GM19025 (cell line): Measurements from ENCODE around the gene IGSF23.

ENCODE experiments used
- ATAC-seq: cut with Tn5 transposase; IDR thresholded peaks from one replicate; pipeline ENCODE4 v1.9.1; 2021; ENCODE audit warnings: mild to moderate bottlenecking, low read depth, moderate library complexity; ENCODE audit not compliant: unreplicated experiment

The IGSF23 gene

DNA sequence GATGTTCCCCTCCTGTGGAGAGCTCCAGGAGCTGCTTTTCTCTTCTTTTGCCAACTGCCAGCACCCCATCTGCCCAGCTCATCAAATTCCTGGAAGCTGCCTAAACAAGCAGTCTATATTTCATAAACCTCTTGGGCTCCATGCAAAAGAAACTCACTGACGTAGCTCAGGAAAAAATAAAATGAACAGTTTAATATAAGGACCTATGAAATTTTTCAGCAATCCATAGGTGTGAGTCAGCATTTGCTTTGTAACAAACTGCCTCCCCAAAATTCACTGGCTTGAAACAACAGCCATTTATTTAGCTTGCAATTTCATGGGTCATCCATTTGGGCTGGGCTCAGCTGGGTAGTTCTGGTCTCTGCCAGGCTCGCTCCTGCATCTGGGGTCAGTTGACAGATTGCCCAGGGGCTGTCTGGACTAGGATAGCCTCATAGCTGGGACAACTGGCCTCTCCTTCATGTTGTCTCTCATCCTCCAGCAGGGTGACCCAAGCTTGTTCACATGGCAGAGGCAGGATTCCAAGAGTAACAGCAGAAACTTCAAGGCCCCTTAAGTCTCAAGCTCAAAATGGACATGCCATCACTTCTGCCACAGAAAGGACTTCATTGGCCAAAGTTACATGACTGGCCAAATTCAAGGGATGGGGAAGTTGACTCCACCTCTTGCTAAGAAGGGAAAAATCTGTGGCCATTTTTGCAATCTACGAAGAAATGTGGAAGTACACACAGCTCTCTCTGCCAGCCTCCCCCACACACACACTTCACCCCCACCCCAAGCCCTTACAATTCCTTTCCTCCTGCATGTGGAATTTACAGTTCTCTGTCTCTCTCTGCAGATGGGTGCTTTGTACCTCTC, 22.4 kb downstream of the IGSF23 start:
- no peak for ATAC-seq

- ATAC-seq: no peak
These were observed 23.4 kb downstream of the IGSF23 start for GRCh38 chr19:44636439-44637389.

- no peak for ATAC-seq
These were observed 24.0 kb downstream of the IGSF23 start for GRCh38 chr19:44637390-44637764.

- no peak for ATAC-seq
These were observed 27.2 kb downstream of the IGSF23 start for GRCh38 chr19:44640518-44640917.

DNA sequence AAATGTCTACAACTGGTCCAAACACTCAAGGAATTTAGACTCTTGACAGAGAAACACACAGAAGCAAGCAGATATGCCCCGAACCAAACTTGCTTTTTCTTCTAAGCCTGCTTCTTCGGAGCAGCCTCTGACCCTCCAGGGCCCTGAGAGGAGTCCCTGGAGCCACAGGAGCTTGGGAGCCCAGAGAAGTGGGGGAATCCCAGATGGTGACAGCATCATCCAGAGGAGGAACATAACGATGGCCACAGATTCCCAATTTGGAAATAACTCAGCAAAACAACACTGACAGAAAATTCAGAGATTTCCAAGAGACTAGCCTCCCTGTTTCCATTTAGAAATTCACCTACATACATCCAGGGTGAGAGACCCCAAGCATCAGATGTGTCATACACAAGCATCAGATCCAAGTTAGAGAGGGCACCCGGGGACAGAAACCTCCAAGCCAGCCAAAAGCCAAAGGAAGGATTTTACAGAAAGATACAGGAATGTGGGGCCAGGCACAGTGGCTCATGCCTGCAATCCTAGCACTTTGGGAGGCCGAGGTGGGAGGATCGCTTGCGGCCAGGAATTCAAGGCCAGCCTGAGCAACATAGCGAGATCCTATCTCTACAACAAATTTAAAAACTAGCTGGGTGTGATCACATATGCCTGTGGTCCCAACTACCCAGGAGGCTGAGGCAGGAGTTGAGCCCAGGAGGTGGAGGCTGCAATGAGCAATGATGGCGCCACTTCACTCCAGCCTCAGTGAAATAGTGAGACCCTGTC, 28.3 kb downstream of the IGSF23 start:
- no peak for ATAC-seq

GRCh38 chr19:44642377-44642776, 29.0 kb downstream of the IGSF23 start:
- no peak for ATAC-seq

DNA sequence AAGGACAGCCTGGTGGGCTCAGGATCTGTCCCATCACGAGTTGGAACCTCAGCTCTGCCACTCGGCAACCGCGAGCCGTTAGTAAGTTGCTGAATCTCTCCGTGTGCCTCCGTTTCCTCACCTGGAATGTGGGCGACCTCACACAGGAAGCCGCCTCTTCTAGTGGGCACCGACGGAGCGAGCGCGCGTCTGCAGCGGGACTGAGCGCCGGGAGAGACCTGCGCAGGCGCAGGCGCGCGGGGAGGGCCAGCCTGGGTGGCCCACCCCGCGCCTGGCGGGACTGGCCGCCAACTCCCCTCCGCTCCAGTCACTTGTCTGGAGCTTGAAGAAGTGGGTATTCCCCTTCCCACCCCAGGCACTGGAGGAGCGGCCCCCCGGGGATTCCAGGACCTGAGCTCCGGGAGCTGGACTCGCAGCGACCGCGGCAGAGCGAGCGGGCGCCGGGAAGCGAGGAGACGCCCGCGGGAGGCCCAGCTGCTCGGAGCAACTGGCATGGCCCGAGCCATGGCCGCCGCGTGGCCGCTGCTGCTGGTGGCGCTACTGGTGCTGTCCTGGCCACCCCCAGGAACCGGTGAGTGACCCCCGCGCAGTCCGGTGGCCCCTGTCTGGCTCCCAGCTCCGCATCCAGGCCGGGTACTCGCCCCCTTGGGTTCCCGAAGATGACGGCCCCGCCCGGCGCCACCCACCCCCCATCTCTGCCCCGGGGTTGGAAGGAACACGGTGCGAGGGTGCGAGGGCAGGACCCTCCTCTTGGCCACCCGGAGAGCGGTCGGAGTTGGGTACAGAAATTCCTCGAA, 30.4 kb downstream of the IGSF23 start, which contains the start of gene PVR:
PVR (plus strand) TSS at position 306 of the 797 bp plus-strand sequence; CDS start at position 493, 187 bp downstream.
- no peak for ATAC-seq

DNA sequence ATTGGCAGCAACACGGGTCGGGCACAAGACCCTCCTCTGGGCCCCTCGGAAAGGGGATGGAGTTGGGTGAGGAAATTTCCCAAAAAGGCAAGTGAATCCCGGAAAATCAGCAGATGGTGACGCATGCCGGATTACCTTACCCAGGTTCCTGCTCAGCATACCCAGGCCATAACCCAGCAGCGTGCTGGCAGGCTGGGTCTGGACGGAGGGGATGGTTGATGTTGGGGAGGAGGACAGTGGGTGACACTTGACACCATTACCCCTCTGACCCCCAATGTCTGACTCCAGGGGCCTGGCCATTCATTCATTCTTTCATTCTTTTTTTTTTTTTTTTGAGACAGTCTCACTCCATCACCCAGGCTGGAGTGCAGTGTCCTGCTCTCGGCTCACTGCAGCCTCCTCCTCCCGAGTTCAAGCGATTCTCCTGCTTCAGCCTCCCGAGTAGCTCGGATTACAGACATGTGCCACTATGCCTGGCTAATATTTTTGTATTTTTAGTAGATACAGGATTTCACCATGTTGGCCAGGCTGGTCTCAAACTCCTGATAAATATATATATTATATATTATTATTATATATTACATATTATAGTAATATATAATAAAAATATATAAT, 31.1 kb downstream of the IGSF23 start:
- no peak for ATAC-seq

GRCh38 chr19:44645407-44646048, 32.2 kb downstream of the IGSF23 start:
- ATAC-seq: no peak

- no peak for ATAC-seq
These were observed 32.7 kb downstream of the IGSF23 start for GRCh38 chr19:44646049-44646416.

- no peak for ATAC-seq
These were observed 33.8 kb downstream of the IGSF23 start for GRCh38 chr19:44647144-44647543.

- no peak for ATAC-seq
These were observed 35.4 kb downstream of the IGSF23 start for GRCh38 chr19:44648631-44649251.

DNA sequence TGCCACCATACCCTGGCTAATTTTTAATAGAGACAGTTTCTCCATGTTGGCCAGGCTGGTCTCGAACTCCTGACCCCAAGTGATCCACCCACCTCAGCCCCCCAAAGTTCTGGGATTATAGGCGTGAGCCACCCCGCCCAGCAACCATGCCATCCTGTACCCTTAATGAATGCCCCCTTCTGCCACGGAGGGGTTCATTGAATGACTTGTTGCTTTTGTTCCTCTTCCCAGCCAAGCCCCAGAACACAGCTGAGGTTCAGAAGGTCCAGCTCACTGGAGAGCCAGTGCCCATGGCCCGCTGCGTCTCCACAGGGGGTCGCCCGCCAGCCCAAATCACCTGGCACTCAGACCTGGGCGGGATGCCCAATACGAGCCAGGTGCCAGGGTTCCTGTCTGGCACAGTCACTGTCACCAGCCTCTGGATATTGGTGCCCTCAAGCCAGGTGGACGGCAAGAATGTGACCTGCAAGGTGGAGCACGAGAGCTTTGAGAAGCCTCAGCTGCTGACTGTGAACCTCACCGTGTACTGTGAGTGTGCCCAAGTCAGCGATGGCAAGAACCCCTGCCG, 36.3 kb downstream of the IGSF23 start:
- no peak for ATAC-seq

DNA sequence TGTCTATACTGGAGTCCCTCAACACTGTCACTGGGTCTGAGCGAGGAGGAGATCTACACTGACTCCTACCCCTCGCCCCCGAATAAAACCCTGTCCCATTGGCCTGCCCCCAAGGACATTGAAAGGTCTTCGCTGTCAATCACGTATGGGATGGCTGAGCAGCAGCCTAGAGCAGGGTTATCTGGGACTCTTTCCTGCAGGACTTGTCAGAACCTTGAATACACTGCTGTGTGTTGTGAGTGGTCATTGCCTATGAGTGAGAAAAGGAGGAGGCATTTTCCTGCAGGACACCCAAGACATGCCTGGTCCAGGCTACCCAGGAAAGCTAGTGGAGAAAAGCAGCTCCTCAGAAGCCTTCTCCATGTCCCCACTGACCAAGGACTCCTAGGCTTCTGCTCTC, 40.0 kb downstream of the IGSF23 start:
- no peak for ATAC-seq

GRCh38 chr19:44653977-44654774, 40.8 kb downstream of the IGSF23 start:
- peak; percentile 87 for ATAC-seq

- ATAC-seq: no peak
These were observed 44.0 kb downstream of the IGSF23 start for GRCh38 chr19:44657211-44657921.
